ENCODE data around the gene PCDH11Y. TPM values are rescaled to one million over a fixed set of nuclear protein-coding genes. Genes with fewer than 3 reads are reported as not detected.

PCDH11Y gene
- not detected in 5 replicates for total RNA-seq (2022; extraction: Qiagen RNA extraction; ENCODE audit: low read depth)

GRCh38 chrY:5000057-5000456 lies at the start of gene PCDH11Y:
Gene PCDH11Y (plus strand): TSS chrY:5000296. CDS start chrY:5057100, 56,804 bp downstream.

